ENCODE results near the gene WDR86. TPM values are rescaled to one million over a fixed set of nuclear protein-coding genes. Genes with fewer than 3 reads are reported as not detected.

The WDR86 gene
- total RNA-seq, 1 experiment from 2014 or later: 7.7 TPM

GRCh38 chr7:151391358-151391730 is 18.5 kb downstream of the WDR86 start:
- Histone ChIP-seq H3K36me3 (ENCODE audit: low read depth) (no peaks in the 10 kb centered on the region), H4K20me1 (ENCODE audit: insufficient read depth) (no peaks in the 10 kb centered on the region), H3K79me2 (ENCODE audit: low read depth) (no peaks in the 10 kb centered on the region), H3F3A (ENCODE audit: insufficient read depth, low read depth) (no peaks in the 10 kb centered on the region), H2AFZ (no peak overlapping the region), H3K9me3 (ENCODE audit: insufficient read depth, low read depth) (no peaks in the 10 kb centered on the region), H3K4me2 (no peak overlapping the region), H3K27me3 (ENCODE audit: insufficient read depth, low read depth) (no peaks in the 10 kb centered on the region), H3K4me1 (replicated peaks; ENCODE audit: insufficient read depth) (peaks cover 5% of the 10 kb centered on the region), H3K9me2 (ENCODE audit: insufficient read depth) (no peaks in the 10 kb centered on the region), H3K27ac (no peak overlapping the region), H3K4me3 (no peak overlapping the region)
- BruUV-seq (replicated peaks): no TSS peak
- DNase-seq: no peak
- intact Hi-C loops (cut with micrococcal nuclease; ENCODE audit: unreplicated experiment): no loop called here
- ChIA-PET POLR2A (ENCODE audit: unreplicated experiment) (no interaction called here), CTCF (no interaction called here)
- TF ChIP-seq EZH2 (IDR thresholded peaks at IDR 0.05; ENCODE audit: low read depth) (no peak), CTCF (conservative IDR thresholded peaks at IDR 0.05) (no peak)

- Histone ChIP-seq H3K27me3 (ENCODE audit: insufficient read depth, low read depth) (no peaks in the 10 kb centered on the region), H3K9me3 (ENCODE audit: insufficient read depth, low read depth) (no peaks in the 10 kb centered on the region), H3K36me3 (ENCODE audit: low read depth) (no peaks in the 10 kb centered on the region), H3K27ac (no peak overlapping the region), H3K9me2 (ENCODE audit: insufficient read depth) (no peaks in the 10 kb centered on the region), H3K4me3 (no peak overlapping the region), H3K79me2 (ENCODE audit: low read depth) (no peaks in the 10 kb centered on the region), H4K20me1 (ENCODE audit: insufficient read depth) (no peaks in the 10 kb centered on the region), H2AFZ (no peak overlapping the region), H3K4me1 (replicated peaks; ENCODE audit: insufficient read depth) (peaks cover 8% of the 10 kb centered on the region), H3K4me2 (no peak overlapping the region), H3F3A (ENCODE audit: insufficient read depth, low read depth) (no peaks in the 10 kb centered on the region)
- BruUV-seq (replicated peaks): no TSS peak
- ChIA-PET POLR2A (ENCODE audit: unreplicated experiment) (no interaction called here), CTCF (no interaction called here)
- no peak for DNase-seq
- intact Hi-C loops (cut with micrococcal nuclease; ENCODE audit: unreplicated experiment): no loop called here
- TF ChIP-seq EZH2 (IDR thresholded peaks at IDR 0.05; ENCODE audit: low read depth) (no peak), CTCF (conservative IDR thresholded peaks at IDR 0.05) (no peak)
These were observed 19.1 kb downstream of the WDR86 start for GRCh38 chr7:151390598-151391357.

GRCh38 chr7:151389768-151390597 is 19.9 kb downstream of the WDR86 start:
- BruUV-seq (replicated peaks): no TSS peak
- Histone ChIP-seq H3K27ac (no peak overlapping the region), H3K9me3 (ENCODE audit: insufficient read depth, low read depth) (no peaks in the 10 kb centered on the region), H3F3A (ENCODE audit: insufficient read depth, low read depth) (no peaks in the 10 kb centered on the region), H2AFZ (no peak overlapping the region), H3K9me2 (ENCODE audit: insufficient read depth) (no peaks in the 10 kb centered on the region), H3K4me2 (no peak overlapping the region), H4K20me1 (ENCODE audit: insufficient read depth) (no peaks in the 10 kb centered on the region), H3K4me1 (replicated peaks; ENCODE audit: insufficient read depth) (peaks cover 8% of the 10 kb centered on the region), H3K36me3 (ENCODE audit: low read depth) (no peaks in the 10 kb centered on the region), H3K79me2 (ENCODE audit: low read depth) (no peaks in the 10 kb centered on the region), H3K27me3 (ENCODE audit: insufficient read depth, low read depth) (no peaks in the 10 kb centered on the region), H3K4me3 (no peak overlapping the region)
- POLR2A ChIA-PET (ENCODE audit: unreplicated experiment): no interaction called here
- TF ChIP-seq CTCF (conservative IDR thresholded peaks at IDR 0.05): no peak
- no peak for TF ChIP-seq EZH2 (IDR thresholded peaks at IDR 0.05; ENCODE audit: low read depth)
- no peak for DNase-seq
- intact Hi-C loops (cut with micrococcal nuclease; ENCODE audit: unreplicated experiment): no loop called here
- CTCF ChIA-PET: no interaction called here
